HepG2 (cell line): ENCODE measurements around the gene FOXD2. TPM values are rescaled to one million over a fixed set of nuclear protein-coding genes. Genes with fewer than 3 reads are reported as not detected.

Experiments
- CCDC6 ChIP-seq: sonication (generic); formaldehyde crosslinking; IDR thresholded peaks from 2 replicates; pipeline ENCODE4 v1.8.1; 2022; ENCODE audit warnings: mild to moderate bottlenecking, missing genetic modification reagents, moderate library complexity
- CHD4 ChIP-seq: fragments of 200-600 bp; sonication (generic); IDR thresholded peaks from 2 replicates; pipeline ENCODE4 v1.7.0; 2017; ENCODE audit warnings: mild to moderate bottlenecking, low read length, borderline replicate concordance
- DNMT3B ChIP-seq: conservative IDR thresholded peaks from 2 replicates; pipeline ENCODE4 v1.6.1; 2016; ENCODE audit warnings: missing biosample characterization, control low read depth
- ETV6 ChIP-seq: sonication (generic); formaldehyde crosslinking; conservative IDR thresholded peaks from 2 replicates; pipeline ENCODE4 v1.4.0; 2020; ENCODE audit warnings: missing genetic modification reagents
- HHEX ChIP-seq: IDR thresholded peaks from 2 replicates; pipeline ENCODE4 v1.6.1; 2016; ENCODE audit warnings: control low read depth
- ISL2 ChIP-seq: sonication (generic); formaldehyde crosslinking; IDR thresholded peaks from 2 replicates; pipeline ENCODE4 v1.5.0; 2020; ENCODE audit warnings: missing genetic modification reagents
- LCORL ChIP-seq, 2 experiments: fragments of 450-650 bp in 1 of 2; sonication (generic) in 1 of 2; formaldehyde crosslinking in 1 of 2; IDR thresholded peaks; 2 replicates each; pipeline versions ENCODE4 v1.5.0 to v1.6.1; 2017 to 2020; ENCODE audit warnings: antibody characterized with exemption in 1 of 2, missing genetic modification reagents in 1 of 2
- MAF1 ChIP-seq: sonication (generic); formaldehyde crosslinking; IDR thresholded peaks from 2 replicates; pipeline ENCODE4 v1.5.0; 2020; ENCODE audit warnings: missing genetic modification reagents, borderline replicate concordance
- NONO ChIP-seq, 2 experiments: fragments of 450-650 bp in 1 of 2; sonication (generic) in 1 of 2; formaldehyde crosslinking in 1 of 2; IDR thresholded peaks in 1 of 2; conservative IDR thresholded peaks in 1 of 2; 2 replicates each; pipeline versions ENCODE4 v1.6.1 to v1.8.0; 2017 to 2022; ENCODE audit warnings: mild to moderate bottlenecking in 1 of 2, missing genetic modification reagents in 1 of 2, moderate library complexity in 1 of 2
- NR2C2 ChIP-seq: sonication (generic); formaldehyde crosslinking; IDR thresholded peaks from 2 replicates; pipeline ENCODE4 v1.4.0; 2020; ENCODE audit warnings: missing genetic modification reagents, mild to moderate bottlenecking, moderate library complexity, borderline replicate concordance
- PHB2 ChIP-seq: fragments of 450-650 bp; IDR thresholded peaks from 2 replicates; pipeline ENCODE4 v1.6.1; 2018; ENCODE audit not compliant: partially characterized antibody
- PHF8 ChIP-seq: sonication (generic); formaldehyde crosslinking; IDR thresholded peaks from 2 replicates; pipeline ENCODE4 v1.5.0; 2020; ENCODE audit warnings: missing genetic modification reagents
- POLR2A ChIP-seq, 2 experiments: IDR thresholded peaks; 2 replicates each; pipeline ENCODE4 v1.6.1; 2011; ENCODE audit warnings: low read depth in 2 of 2, low read length in 2 of 2, mild to moderate bottlenecking in 1 of 2, moderate library complexity in 1 of 2; ENCODE audit not compliant: insufficient read depth in 1 of 2
- PRMT3 ChIP-seq: sonication (generic); formaldehyde crosslinking; IDR thresholded peaks from 2 replicates; pipeline ENCODE4 v1.8.1; 2022; ENCODE audit warnings: low read depth, mild to moderate bottlenecking, moderate library complexity, missing genetic modification reagents, borderline replicate concordance
- SMARCE1 ChIP-seq: fragments of 450-650 bp; IDR thresholded peaks from 2 replicates; pipeline ENCODE4 v1.6.1; 2017; ENCODE audit warnings: borderline replicate concordance
- SOX5 ChIP-seq: IDR thresholded peaks from 2 replicates; pipeline ENCODE4 v1.6.1; 2016; ENCODE audit warnings: borderline replicate concordance
- ZFP36L1 ChIP-seq: sonication (generic); formaldehyde crosslinking; IDR thresholded peaks from 2 replicates; pipeline ENCODE4 v1.8.0; 2022; ENCODE audit warnings: mild to moderate bottlenecking, missing genetic modification reagents, moderate library complexity
- ZFP62 ChIP-seq: sonication (generic); formaldehyde crosslinking; IDR thresholded peaks from 2 replicates; pipeline ENCODE4 v1.4.0; 2020; ENCODE audit warnings: missing genetic modification reagents
- ZFP90 ChIP-seq: sonication (generic); formaldehyde crosslinking; IDR thresholded peaks from 2 replicates; pipeline ENCODE4 v1.8.0; 2022; ENCODE audit warnings: missing genetic modification reagents, mild to moderate bottlenecking, inconsistent platforms, borderline replicate concordance
- ZMYM3 ChIP-seq: sonication (generic); formaldehyde crosslinking; IDR thresholded peaks from 2 replicates; pipeline ENCODE4 v1.5.1; 2020; ENCODE audit warnings: mild to moderate bottlenecking, missing genetic modification reagents
- ZNF234 ChIP-seq: sonication (generic); formaldehyde crosslinking; conservative IDR thresholded peaks from 2 replicates; pipeline ENCODE4 v1.5.1; 2020; ENCODE audit warnings: mild to moderate bottlenecking, missing genetic modification reagents
- ZNF337 ChIP-seq: sonication (generic); formaldehyde crosslinking; IDR thresholded peaks from 2 replicates; pipeline ENCODE4 v1.5.1; 2020; ENCODE audit warnings: missing genetic modification reagents, low read depth, mild to moderate bottlenecking, borderline replicate concordance
- ZNF33B ChIP-seq: sonication (generic); formaldehyde crosslinking; IDR thresholded peaks from 2 replicates; pipeline ENCODE4 v1.5.1; 2020; ENCODE audit warnings: mild to moderate bottlenecking, missing genetic modification reagents
- ZNF34 ChIP-seq: sonication (generic); formaldehyde crosslinking; IDR thresholded peaks from 2 replicates; pipeline ENCODE4 v1.4.0; 2020; ENCODE audit warnings: mild to moderate bottlenecking, missing genetic modification reagents, borderline replicate concordance
- ZNF580 ChIP-seq: IDR thresholded peaks from 2 replicates; pipeline ENCODE4 v1.6.1; 2016; ENCODE audit warnings: low read depth, borderline replicate concordance
- ZNF646 ChIP-seq: sonication (generic); formaldehyde crosslinking; IDR thresholded peaks from 2 replicates; pipeline ENCODE4 v1.9.0; 2021; ENCODE audit warnings: mild to moderate bottlenecking, missing genetic modification reagents
- polyA plus RNA-seq, 8 experiments: library from polyadenylated mRNA; depleted of rRNA in 3 of 8; stranded (reverse) in 7 of 8; unstranded in 1 of 8; fragments of >200 nt; fragmentation: Illumina TruSeq in 4 of 8; extraction: Trizol in 4 of 8; gene quantifications; 2 replicates each; pipeline versions ENCODE4 v1.2.1 to v1.2.3, GENCODE V29; 2011 to 2016; ENCODE audit warnings: low read depth in 4 of 8, missing spikeins in 1 of 8, mixed read lengths in 1 of 8; ENCODE audit not compliant: insufficient read depth in 1 of 8
- total RNA-seq, 5 experiments: library from RNA; depleted of rRNA; stranded (reverse); fragments of >200 nt; fragmentation: Illumina TruSeq; extraction: Trizol; gene quantifications; 2 replicates each; pipeline ENCODE4 v1.2.3, GENCODE V29; 2016; ENCODE audit warnings: low read depth in 1 of 5

Gene FOXD2
- total and polyA plus RNA-seq, 2 of the 13 experiments (the other 11 are each of a cell fraction or from before 2014, with no cell fraction given) = 0.01 to 0.09 TPM

- TF ChIP-seq LCORL (IDR thresholded peaks at IDR 0.05) (no peak), LCORL (CRISPR knock-in tag; IDR thresholded peaks at IDR 0.05) (peak; percentile 29; the same call in 1 of the 2 replicates), PHF8 (CRISPR knock-in tag) (peak; percentile 48; the same call in 1 of the 2 replicates), PHB2 (no peak), ZFP62 (no peak), ZNF337 (no peak), ISL2 (no peak), CCDC6 (CRISPR knock-in tag) (no peak; the same call in 1 of the 2 replicates), ZFP90 (CRISPR knock-in tag) (peak; percentile 50; the same call in 1 of the 2 replicates), NR2C2 (CRISPR knock-in tag) (peak; percentile 92), SMARCE1 (no peak), HHEX (CRISPR knock-in tag) (no peak), DNMT3B (CRISPR knock-in tag) (no peak), ZMYM3 (peak; percentile 72; the same call in 1 of the 2 replicates), ZNF580 (no peak), NONO (IDR thresholded peaks at IDR 0.05) (no peak), NONO (CRISPR knock-in tag; conservative IDR thresholded peaks at IDR 0.05) (peak; percentile 55; the same call in 1 of the 2 replicates), CHD4 (no peak), MAF1 (CRISPR knock-in tag) (no peak), ZNF646 (no peak), ZFP36L1 (CRISPR knock-in tag) (no peak), ZNF34 (no peak; the same call in 1 of the 2 replicates), ZNF234 (CRISPR knock-in tag) (0 out of 2 replicates have a peak, but pooled peaks have one; percentile 19), ZNF33B (CRISPR knock-in tag) (no peak), ETV6 (no peak), SOX5 (CRISPR knock-in tag) (no peak), PRMT3 (CRISPR knock-in tag) (no peak), POLR2A (IDR thresholded peaks at IDR 0.05; ENCODE audit: insufficient read depth in 1 of 2, low read depth in 2 of 2, low read length in 2 of 2) (no peak)
Observed at GRCh38 chr1:47436304-47436978, 1.4 kb upstream of the FOXD2 start (continued).
